ENCODE data around the gene ANO1.

DNA sequence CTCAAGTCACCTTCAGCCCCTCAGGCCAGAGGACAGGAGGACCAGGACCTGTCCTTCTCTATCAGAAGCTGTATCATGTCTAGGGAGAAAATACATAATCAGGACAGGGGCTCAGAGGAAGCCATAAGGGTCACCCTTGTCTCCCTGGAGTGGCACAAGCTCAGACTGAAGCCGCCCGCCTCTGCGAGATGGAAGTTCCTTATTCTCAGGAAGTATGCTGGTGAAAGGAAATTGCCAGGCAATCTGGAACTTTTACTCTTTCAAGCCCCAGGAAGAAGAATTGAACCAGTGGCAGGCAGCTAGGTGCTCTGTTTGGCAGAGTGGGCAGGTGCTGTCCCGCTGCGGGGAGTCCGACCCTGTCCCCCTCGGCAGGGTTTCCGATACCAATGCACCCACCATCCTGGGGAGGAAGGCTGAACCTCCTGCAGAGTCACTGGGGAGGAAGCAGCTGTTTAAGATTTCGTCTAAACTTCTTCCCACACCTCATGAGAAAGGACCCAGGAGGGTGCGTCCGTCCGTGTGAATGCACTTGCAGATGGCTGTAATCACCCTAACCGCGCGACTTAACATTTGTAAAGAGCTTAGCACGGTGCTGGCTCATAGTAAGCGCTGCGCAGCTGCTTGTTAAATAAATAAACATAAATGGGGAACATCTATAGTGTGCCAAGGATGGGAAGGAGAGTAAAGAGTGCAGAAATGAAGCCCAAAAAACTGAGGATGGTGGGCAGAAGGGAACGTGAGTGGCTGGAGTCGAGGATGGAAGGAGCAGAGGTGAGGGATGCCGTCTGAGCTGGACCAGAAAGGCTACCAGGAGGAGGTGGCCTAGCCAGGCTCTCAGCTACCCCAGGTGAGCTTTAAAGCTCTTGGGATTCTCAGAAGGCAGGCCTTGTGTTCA, 5.0 kb upstream of the ANO1 start:
- TF ChIP-seq CEBPB (IDR thresholded peaks at IDR 0.05) = no peak
- TF ChIP-seq, protein P1, sequence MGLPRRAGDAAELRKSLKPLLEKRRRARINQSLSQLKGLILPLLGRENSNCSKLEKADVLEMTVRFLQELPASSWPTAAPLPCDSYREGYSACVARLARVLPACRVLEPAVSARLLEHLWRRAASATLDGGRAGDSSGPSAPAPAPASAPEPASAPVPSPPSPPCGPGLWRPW (IDR thresholded peaks at IDR 0.05) = no peak
- no peak for TF ChIP-seq EP300 (IDR thresholded peaks at IDR 0.05)
- TF ChIP-seq POLR2A (IDR thresholded peaks at IDR 0.05; ENCODE audit: low read length) = no peak
- TF ChIP-seq, protein P2, sequence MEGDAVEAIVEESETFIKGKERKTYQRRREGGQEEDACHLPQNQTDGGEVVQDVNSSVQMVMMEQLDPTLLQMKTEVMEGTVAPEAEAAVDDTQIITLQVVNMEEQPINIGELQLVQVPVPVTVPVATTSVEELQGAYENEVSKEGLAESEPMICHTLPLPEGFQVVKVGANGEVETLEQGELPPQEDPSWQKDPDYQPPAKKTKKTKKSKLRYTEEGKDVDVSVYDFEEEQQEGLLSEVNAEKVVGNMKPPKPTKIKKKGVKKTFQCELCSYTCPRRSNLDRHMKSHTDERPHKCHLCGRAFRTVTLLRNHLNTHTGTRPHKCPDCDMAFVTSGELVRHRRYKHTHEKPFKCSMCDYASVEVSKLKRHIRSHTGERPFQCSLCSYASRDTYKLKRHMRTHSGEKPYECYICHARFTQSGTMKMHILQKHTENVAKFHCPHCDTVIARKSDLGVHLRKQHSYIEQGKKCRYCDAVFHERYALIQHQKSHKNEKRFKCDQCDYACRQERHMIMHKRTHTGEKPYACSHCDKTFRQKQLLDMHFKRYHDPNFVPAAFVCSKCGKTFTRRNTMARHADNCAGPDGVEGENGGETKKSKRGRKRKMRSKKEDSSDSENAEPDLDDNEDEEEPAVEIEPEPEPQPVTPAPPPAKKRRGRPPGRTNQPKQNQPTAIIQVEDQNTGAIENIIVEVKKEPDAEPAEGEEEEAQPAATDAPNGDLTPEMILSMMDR (IDR thresholded peaks at IDR 0.05) = no peak
- TF ChIP-seq SMC3 (IDR thresholded peaks at IDR 0.05) = no peak
- TF ChIP-seq, protein P3, sequence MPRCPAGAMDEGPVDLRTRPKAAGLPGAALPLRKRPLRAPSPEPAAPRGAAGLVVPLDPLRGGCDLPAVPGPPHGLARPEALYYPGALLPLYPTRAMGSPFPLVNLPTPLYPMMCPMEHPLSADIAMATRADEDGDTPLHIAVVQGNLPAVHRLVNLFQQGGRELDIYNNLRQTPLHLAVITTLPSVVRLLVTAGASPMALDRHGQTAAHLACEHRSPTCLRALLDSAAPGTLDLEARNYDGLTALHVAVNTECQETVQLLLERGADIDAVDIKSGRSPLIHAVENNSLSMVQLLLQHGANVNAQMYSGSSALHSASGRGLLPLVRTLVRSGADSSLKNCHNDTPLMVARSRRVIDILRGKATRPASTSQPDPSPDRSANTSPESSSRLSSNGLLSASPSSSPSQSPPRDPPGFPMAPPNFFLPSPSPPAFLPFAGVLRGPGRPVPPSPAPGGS (IDR thresholded peaks at IDR 0.05) = no peak
- no peak for TF ChIP-seq ESRRA (IDR thresholded peaks at IDR 0.05; ENCODE audit: borderline replicate concordance, low read length)
- TF ChIP-seq, protein P4, sequence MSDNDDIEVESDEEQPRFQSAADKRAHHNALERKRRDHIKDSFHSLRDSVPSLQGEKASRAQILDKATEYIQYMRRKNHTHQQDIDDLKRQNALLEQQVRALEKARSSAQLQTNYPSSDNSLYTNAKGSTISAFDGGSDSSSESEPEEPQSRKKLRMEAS (IDR thresholded peaks at IDR 0.05) = no peak
- TF ChIP-seq ZNF302 (CRISPR knock-in tag; IDR thresholded peaks at IDR 0.05) = no peak

All from A549 (cell line).